Activated CD8-positive, alpha-beta memory T cell treated with anti-CD3 and anti-CD28 coated beads, Interleukin-2, amount 50 U/mL, for 4 hours (primary cell): ENCODE measurements around the gene TTC23.

Experiments
- DNase-seq: peaks from one replicate; pipeline ENCODE4 v3.0.0-alpha.2; 2020

Gene TTC23

DNA sequence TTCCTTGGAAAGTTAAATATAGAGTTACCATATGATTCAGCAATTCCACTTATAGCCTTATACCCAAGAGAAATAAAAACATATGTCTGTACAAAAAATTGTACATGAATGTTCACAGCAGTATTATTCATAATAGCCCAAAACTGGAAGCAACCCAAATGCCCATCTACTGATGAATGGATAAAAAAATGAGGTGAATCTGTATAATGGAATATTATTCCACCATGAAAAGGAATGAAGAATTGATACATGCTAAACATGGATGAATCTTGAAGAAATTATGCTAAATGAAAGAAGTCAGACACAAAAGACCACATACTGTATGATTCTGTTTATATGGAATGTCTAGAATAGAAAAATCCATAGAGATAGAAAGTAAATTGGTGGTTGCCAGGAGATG lies 61.4 kb downstream of the TTC23 start:
- no peak for DNase-seq

DNA sequence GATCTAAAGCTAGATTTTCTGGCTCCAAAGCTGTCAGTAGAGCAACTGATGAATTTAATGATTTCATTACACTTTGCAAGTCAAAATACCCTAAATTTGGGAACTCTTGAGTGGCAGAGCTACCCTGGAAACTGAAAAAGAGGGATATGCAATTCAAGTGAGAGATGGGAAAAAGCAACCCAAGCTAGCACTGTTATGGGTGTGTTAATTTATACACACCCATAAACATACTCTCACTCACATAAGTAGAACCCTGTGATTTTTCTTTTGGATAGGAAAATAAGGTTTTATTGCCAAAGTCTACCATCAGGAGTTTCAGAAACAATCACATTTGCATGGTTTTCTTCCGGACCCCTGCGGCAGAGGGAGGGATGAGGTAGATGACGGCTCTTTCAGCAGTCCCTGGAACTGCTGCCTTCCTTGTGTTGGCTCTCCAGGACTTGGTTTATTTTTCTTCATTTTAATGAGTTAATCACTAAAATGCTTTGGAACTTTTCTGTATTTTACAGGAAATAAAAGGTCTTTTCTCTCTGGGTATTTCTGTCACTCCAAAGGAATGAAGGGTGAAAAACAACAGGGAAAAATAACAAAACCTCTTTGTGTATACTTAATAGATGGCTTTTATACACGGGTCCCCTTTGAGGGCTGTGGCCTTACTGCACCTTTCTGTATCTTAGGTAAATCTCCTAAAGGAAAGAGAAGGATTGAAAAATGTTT lies 63.8 kb downstream of the TTC23 start:
- no peak for DNase-seq

- DNase-seq: no peak
These were observed 66.6 kb downstream of the TTC23 start for GRCh38 chr15:99182791-99183190.

DNA sequence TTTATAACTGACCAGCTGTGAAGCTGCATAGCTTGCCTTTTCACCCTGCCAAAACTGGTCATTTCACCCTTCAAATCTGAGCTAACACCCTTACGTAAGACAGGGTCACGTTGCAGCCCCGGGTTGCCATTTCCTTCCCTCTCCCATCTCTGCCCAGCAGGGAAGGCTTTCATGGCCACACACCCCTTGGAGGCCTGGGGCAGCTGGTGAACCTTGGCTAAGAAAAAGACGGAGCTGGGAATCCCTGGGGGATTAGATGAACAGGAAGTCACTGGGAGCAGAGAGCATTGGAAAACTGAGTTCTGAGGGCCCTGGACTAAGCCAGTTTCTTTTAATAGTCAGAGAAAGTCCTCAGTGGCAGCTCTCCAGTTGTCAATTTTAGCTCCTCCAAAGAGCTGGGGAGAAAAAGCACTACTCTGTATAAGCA lies 67.8 kb downstream of the TTC23 start:
- no peak for DNase-seq

DNA sequence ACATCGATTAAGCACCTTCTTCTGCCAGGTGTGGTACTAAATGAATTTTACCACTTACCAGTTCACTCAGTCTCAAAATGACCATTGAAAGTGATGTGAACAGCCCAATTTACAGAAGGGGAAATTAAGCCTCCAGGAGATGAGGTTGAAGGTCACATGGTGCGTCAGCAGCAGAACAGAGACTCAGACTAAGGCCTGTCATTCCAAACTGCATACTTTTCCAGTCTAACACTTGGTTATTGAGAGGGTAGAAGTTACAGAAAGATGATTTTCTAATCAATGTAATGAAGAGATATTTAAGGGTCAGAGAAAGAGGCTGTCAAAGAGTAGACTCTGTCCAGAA lies 68.4 kb downstream of the TTC23 start:
- no peak for DNase-seq

- DNase-seq: no peak
These were observed 69.1 kb downstream of the TTC23 start for GRCh38 chr15:99180086-99180963.

DNA sequence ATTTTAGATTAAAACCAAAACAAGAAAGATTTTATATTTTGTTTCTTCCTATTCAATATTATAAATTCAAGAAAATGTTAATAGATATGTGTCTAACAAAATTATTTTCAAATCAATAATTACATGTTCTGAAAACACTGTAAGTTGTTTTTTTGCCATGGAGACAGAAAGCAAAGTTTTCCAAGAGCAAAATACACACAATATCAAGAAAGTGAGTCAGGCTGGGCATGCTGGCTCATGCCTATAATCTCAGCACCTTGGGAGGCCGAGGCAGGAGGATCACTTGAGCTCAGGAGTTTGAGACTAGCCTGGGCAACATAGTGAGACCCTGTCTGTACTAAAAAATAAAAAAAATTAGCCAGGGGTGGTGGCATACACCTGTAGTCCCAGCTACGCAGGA lies 71.7 kb downstream of the TTC23 start:
- DNase-seq: no peak

DNA sequence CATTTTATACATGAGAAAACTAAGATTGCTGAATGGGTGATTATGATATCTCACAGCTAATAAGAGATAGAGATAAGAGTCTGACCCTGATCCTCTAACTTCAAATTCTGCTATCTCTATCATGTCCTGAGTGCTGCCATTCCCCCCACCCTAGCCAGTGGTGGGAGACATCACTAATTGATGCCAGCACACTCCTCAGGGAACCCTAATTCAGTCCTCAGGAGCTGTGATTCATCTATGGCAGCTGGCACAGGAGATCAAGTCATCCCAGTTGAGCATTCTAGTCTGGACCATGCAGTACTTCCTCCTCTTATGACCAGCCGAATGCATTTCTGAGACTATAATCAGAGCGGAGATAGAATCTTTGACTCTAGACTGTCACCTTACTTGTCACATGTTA lies 72.6 kb downstream of the TTC23 start:
- no peak for DNase-seq

GRCh38 chr15:99174567-99175395 lies 74.6 kb downstream of the TTC23 start:
- no peak for DNase-seq

DNA sequence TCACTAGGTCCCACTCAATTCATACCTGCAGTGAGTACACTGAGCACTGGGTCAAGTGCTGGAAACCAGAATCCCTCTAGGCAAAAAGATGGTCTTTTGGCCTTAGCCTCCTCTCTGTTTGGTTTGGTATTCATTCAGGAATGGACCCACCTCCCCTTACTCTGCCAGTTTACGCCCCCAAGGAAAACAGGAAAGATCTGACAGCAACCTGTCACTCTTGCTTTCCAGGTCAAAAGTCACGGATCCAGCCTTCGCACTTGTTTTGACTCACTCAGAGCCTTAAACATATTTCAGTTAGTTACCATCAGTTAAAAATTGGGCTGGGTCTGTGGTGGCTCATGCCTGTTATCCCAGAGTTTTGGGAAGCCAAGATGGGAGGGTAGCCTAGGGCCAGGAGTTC lies 76.4 kb downstream of the TTC23 start:
- DNase-seq: no peak

- no peak for DNase-seq
These were observed 77.2 kb downstream of the TTC23 start for GRCh38 chr15:99172171-99172570.

DNA sequence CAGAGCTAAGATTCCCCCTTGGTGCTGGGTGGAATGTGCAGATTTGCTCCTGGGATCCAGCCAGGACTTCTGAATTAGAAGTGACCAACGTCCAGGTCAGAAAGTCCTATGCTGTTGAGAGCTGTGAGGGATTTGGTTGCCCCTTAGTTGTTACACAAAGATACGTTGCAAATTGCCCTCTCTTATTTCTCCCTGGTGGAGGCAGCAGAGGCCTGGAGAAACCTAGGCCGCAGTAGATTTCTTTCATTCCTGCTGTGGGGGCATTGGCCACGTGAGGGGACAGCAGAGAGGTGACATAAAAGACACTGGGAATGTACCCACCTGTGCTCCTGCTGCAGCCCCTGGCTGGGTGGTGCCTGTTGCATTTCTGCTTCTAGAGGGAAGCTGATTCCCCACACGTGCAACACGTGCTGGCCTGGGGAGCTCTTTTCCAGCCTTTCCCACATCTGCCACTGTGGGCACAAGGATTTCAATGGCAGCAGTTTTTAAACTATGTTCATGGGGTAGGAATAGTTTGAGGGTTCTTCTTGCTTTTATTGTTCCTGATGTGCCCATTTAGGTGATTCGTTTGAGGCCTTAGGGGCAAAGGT lies 78.8 kb downstream of the TTC23 start:
- DNase-seq: no peak

GRCh38 chr15:99169769-99170311 lies 79.5 kb downstream of the TTC23 start:
- DNase-seq: no peak

DNA sequence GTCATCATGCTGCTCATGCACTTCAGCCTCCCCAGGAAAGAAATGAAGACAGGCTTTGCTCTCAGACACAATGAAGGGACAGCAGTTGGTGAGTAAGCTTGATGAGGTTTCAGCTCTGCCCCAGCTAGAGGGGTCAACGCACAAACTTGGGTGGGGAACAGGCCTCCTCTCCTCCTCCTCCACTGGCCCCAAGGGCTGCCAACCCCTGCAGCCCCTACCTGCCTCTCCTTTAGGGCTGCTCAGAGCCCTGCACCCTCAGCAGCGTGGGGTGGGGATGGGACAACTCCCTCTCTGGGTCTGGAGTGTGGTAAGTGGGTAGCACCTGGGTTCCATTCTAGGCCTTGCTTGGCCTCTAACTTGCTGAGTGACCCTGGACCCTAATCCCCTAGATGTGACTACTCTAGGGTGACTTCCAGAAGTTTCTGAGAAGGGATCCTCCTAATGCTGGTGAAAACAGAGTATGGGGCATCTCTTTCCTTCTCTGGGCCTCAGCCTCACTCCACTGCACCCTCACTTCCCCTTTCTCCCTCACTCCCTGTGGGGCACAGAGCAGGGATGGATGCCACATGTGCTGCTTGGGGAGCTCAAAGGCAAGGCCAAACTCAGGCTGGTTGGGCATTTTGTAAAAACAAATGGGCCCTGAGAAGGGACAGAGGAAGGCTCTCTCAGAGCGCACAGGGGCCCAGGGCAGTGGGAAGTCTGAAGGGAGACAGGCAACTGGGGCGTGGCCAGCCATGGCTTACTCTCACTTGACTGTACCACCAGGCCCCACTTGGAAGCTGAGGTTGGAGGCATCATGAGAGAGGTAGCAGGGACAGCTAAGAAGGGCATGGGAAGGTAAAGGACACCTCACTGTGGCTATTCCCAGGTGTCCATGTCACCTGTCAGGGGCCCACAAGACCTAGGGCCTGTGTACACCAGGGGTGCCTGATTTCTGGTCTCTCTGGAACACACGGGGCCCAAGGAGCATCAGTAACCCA lies 80.5 kb downstream of the TTC23 start:
- DNase-seq: no peak

GRCh38 chr15:99167640-99168039 lies 81.7 kb downstream of the TTC23 start:
- DNase-seq: no peak

DNA sequence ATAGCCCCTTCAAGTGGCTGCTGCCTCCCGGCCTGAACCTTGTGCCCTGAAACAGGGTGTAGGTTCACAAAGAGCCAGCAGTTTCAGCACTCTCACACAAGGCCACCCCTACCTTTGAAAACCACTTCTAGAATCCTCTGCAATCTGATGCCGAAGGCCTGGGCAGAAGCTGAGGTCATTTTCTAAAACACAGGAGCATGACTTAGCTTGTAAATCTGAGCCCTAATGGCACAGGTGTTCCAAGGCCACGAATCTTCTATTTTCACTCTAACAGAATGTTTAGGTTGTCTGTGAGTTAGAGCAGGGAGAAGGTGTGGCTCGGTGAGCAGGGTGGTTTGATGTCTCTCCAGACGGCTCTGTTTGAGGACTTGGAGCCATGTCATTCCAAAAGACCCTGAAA lies 82.2 kb downstream of the TTC23 start:
- no peak for DNase-seq

GRCh38 chr15:99165956-99166689 lies 83.3 kb downstream of the TTC23 start:
- no peak for DNase-seq

- no peak for DNase-seq
These were observed 84.2 kb downstream of the TTC23 start for GRCh38 chr15:99165020-99165790.

- DNase-seq: no peak
These were observed 85.3 kb downstream of the TTC23 start for GRCh38 chr15:99164119-99164518.
